Gastrocnemius medialis (tissue), 4 donors: Measurements from ENCODE around the gene KDM5C. TPM values are rescaled to one million over a fixed set of nuclear protein-coding genes. Genes with fewer than 3 reads are reported as not detected.

Experiments used
- ATAC-seq, 2 donors: fragments of 150-250 bp; one replicate each; pipeline ENCODE4 v1.9.1; 2016
- DNase-seq, 2 donors: peaks; one replicate each; pipeline ENCODE4 v3.0.0-alpha.2; 2019
- H3K27ac ChIP-seq, 4 donors: fragments of 200-600 bp; sonication (generic); 1 replicate in 1 of 4; 2 replicates in 3 of 4; pipeline ENCODE4 v1.5.1; 2016 to 2018; ENCODE audit warnings: mild to moderate bottlenecking in 2 of 4, moderate library complexity in 1 of 4
- H3K27me3 ChIP-seq, 3 donors: fragments of 200-600 bp; sonication (generic) in 2 of 3; 1 replicate in 1 of 3; 2 replicates in 2 of 3; pipeline versions ENCODE4 v1.5.1 to v1.6.0; 2016 to 2019; ENCODE audit warnings: mild to moderate bottlenecking in 1 of 3, moderate library complexity in 1 of 3
- H3K36me3 ChIP-seq, 2 donors: fragments of 200-600 bp; sonication (generic) in 1 of 2; one replicate each; pipeline ENCODE4 v1.5.1; 2017 to 2018
- H3K4me1 ChIP-seq, 2 donors: fragments of 200-600 bp; sonication (generic) in 1 of 2; one replicate each; pipeline ENCODE4 v1.5.1; 2016 to 2017; ENCODE audit warnings: mild to moderate bottlenecking in 2 of 2
- H3K4me3 ChIP-seq, 4 donors: fragments of 200-600 bp; sonication (generic) in 3 of 4; 1 replicate in 1 of 4; 2 replicates in 3 of 4; pipeline ENCODE4 v1.5.1; 2016 to 2019; ENCODE audit warnings: mild to moderate bottlenecking in 2 of 4
- H3K9me3 ChIP-seq, 3 donors: fragments of 200-600 bp; sonication (generic) in 2 of 3; 1 replicate in 1 of 3; 2 replicates in 2 of 3; pipeline ENCODE4 v1.5.1; 2016 to 2019
- CTCF ChIP-seq, 5 experiments: fragments of 450-650 bp in 3 of 5; fragments of 200-600 bp in 2 of 5; sonication (generic) in 2 of 5; IDR thresholded peaks in 4 of 5; conservative IDR thresholded peaks in 1 of 5; 1 replicate in 4 of 5; 2 replicates in 1 of 5; pipeline ENCODE4 v1.5.1; 2016 to 2019; ENCODE audit warnings: antibody characterized with exemption in 5 of 5, mild to moderate bottlenecking in 3 of 5, moderate library complexity in 3 of 5
- POLR2A ChIP-seq, 2 donors: fragments of 450-650 bp; IDR thresholded peaks; one replicate each; pipeline ENCODE4 v1.6.1; 2017; ENCODE audit warnings: antibody characterized with exemption in 2 of 2, mild to moderate bottlenecking in 2 of 2, moderate library complexity in 2 of 2
- in situ Hi-C, 4 donors: fragments of 200-750 bp; cut with MboI; loops; one replicate each; pipeline versions ENCODE4 v1.15.0 to v1.8.0; 2017; ENCODE audit warnings: low sequenced_read_pairs in 4 of 4
- intact Hi-C: fragments of 100-400 bp; cut with DNase I; formaldehyde crosslinking; loops from one replicate; pipeline ENCODE4 v1.15.1; 2023; ENCODE audit warnings: low total_unique reads
- total RNA-seq, 4 donors: library from RNA; depleted of rRNA; stranded (reverse); fragments of >200 nt; gene quantifications; one replicate each; pipeline versions ENCODE4 v1.1.0 to v1.2.3, GENCODE V29; 2016

Gene KDM5C
- total RNA-seq, 4 donors from 2014 or later, result 143 to 210 (median 147) TPM

- Histone ChIP-seq H3K4me1 (no peaks in the 10 kb centered on the region), H3K4me3 (no peak overlapping the region), H3K27ac (no peak overlapping the region), H3K27me3 (peaks cover 0 to 4% (median 0%) of the 10 kb centered on the region in 3 donors), H3K9me3 (no peaks in the 10 kb centered on the region), H3K36me3 (no peaks in the 10 kb centered on the region)
- intact Hi-C loops (no loop called here), in situ Hi-C loops (no loop called here)
- DNase-seq, result no peak
- no peak for TF ChIP-seq CTCF (IDR thresholded peaks at IDR 0.05 in 4 of 5, conservative IDR thresholded peaks at IDR 0.05 in 1 of 5)
- ATAC-seq, result no peak
Measured at GRCh38 chrX:53266914-53267313, 41.9 kb upstream of the KDM5C start.

- no peak for TF ChIP-seq POLR2A (IDR thresholded peaks at IDR 0.05)
- TF ChIP-seq CTCF (IDR thresholded peaks at IDR 0.05 in 4 of 5, conservative IDR thresholded peaks at IDR 0.05 in 1 of 5), result no peak
- Histone ChIP-seq H3K27ac (no peak overlapping the region), H3K9me3 (no peaks in the 10 kb centered on the region), H3K27me3 (peaks cover 0 to 4% (median 0%) of the 10 kb centered on the region in 3 donors), H3K4me1 (no peaks in the 10 kb centered on the region), H3K36me3 (no peaks in the 10 kb centered on the region), H3K4me3 (no peak overlapping the region)
- ATAC-seq (no peak), DNase-seq (no peak)
- intact Hi-C loops (no loop called here), in situ Hi-C loops (no loop called here)
Measured at GRCh38 chrX:53265771-53266574, 41.0 kb upstream of the KDM5C start.

GRCh38 chrX:53263597-53264094 lies 38.6 kb upstream of the KDM5C start:
- Histone ChIP-seq H3K4me3 (no peak overlapping the region), H3K36me3 (no peaks in the 10 kb centered on the region), H3K27me3 (no peaks in the 10 kb centered on the region), H3K27ac (no peak overlapping the region), H3K9me3 (no peaks in the 10 kb centered on the region), H3K4me1 (no peaks in the 10 kb centered on the region)
- in situ Hi-C loops, result no loop called here
- intact Hi-C loops, result no loop called here
- TF ChIP-seq CTCF (IDR thresholded peaks at IDR 0.05 in 4 of 5, conservative IDR thresholded peaks at IDR 0.05 in 1 of 5), result no peak
- TF ChIP-seq POLR2A (IDR thresholded peaks at IDR 0.05), result no peak
- ATAC-seq (no peak), DNase-seq (no peak)

- Histone ChIP-seq H3K4me3 (no peak overlapping the region), H3K4me1 (no peaks in the 10 kb centered on the region), H3K27me3 (no peaks in the 10 kb centered on the region), H3K27ac (no peak overlapping the region), H3K9me3 (no peaks in the 10 kb centered on the region), H3K36me3 (no peaks in the 10 kb centered on the region)
- DNase-seq (no peak), ATAC-seq (no peak)
- in situ Hi-C loops, result no loop called here
- TF ChIP-seq CTCF (IDR thresholded peaks at IDR 0.05 in 4 of 5, conservative IDR thresholded peaks at IDR 0.05 in 1 of 5), result no peak
- TF ChIP-seq POLR2A (IDR thresholded peaks at IDR 0.05), result no peak
- intact Hi-C loops, result no loop called here
Measured at GRCh38 chrX:53262918-53263394, 37.9 kb upstream of the KDM5C start.
